Measurements from ENCODE around the gene DOP1B.

Gene DOP1B

GRCh38 chr21:36174780-36175179 is 18.2 kb downstream of the DOP1B start:
- Histone ChIP-seq H3K4me2 (ENCODE audit: low read length) (no peak overlapping the region), H3K79me2 (ENCODE audit: control insufficient read depth, insufficient read depth, low read length, poor library complexity) (peaks cover 2% of the 10 kb centered on the region), H3K9me3 (ENCODE audit: insufficient read depth, low read depth, low read length) (peaks cover 2% of the 10 kb centered on the region), H3K27me3 (ENCODE audit: insufficient read depth, low read length) (no peaks in the 10 kb centered on the region), H4K8ac (ENCODE audit: low read depth, low read length) (no peak overlapping the region), H3K79me1 (ENCODE audit: low read length) (no peaks in the 10 kb centered on the region), H3K14ac (ENCODE audit: low read length) (no peak overlapping the region), H2AFZ (ENCODE audit: insufficient read depth, low read length, poor library complexity) (no peak overlapping the region), H3K4ac (ENCODE audit: low read depth, low read length) (no peak overlapping the region), H2BK5ac (ENCODE audit: low read depth, low read length, poor library complexity) (no peak overlapping the region), H3K4me1 (ENCODE audit: control insufficient read depth in 1 of 2, insufficient read depth in 2 of 2, low read length in 2 of 2) (peaks cover 9 to 13% of the 10 kb centered on the region in 2 experiments), H2BK12ac (ENCODE audit: low read length) (no peak overlapping the region), H2BK120ac (ENCODE audit: insufficient read depth, low read length, poor library complexity) (no peak overlapping the region), H3K27ac (ENCODE audit: low read depth, low read length) (no peak overlapping the region), H3K36me3 (ENCODE audit: control insufficient read depth in 1 of 2, insufficient read depth in 2 of 2, low read length in 2 of 2) (peaks cover 7 to 15% of the 10 kb centered on the region in 2 experiments), H4K12ac (ENCODE audit: low read depth, low read length) (no peak overlapping the region), H2AK5ac (ENCODE audit: low read length) (no peak overlapping the region), H3K4me3 (ENCODE audit: low read depth, low read length) (no peak overlapping the region), H3K23ac (ENCODE audit: low read length) (no peak overlapping the region), H3K9ac (ENCODE audit: low read length) (no peak overlapping the region), H4K91ac (ENCODE audit: low read depth, low read length) (no peak overlapping the region), H3K18ac (ENCODE audit: low read length) (no peak overlapping the region)
- WGBS (ENCODE audit: extremely low coverage, insufficient coverage, insufficient read length) = no CpG with 5 or more reads among the region's 6 CpGs
- DNase-seq = no peak

- Histone ChIP-seq H3K27me3 (ENCODE audit: insufficient read depth, low read length) (no peaks in the 10 kb centered on the region), H3K79me2 (ENCODE audit: control insufficient read depth, insufficient read depth, low read length, poor library complexity) (peaks cover 2% of the 10 kb centered on the region), H3K4me2 (ENCODE audit: low read length) (no peak overlapping the region), H2BK5ac (ENCODE audit: low read depth, low read length, poor library complexity) (no peak overlapping the region), H2BK12ac (ENCODE audit: low read length) (no peak overlapping the region), H3K36me3 (ENCODE audit: control insufficient read depth in 1 of 2, insufficient read depth in 2 of 2, low read length in 2 of 2) (peaks cover 5 to 12% of the 10 kb centered on the region in 2 experiments), H4K12ac (ENCODE audit: low read depth, low read length) (no peak overlapping the region), H2AK5ac (ENCODE audit: low read length) (no peak overlapping the region), H3K9me3 (ENCODE audit: insufficient read depth, low read depth, low read length) (peaks cover 2% of the 10 kb centered on the region), H3K4me3 (ENCODE audit: low read depth, low read length) (no peak overlapping the region), H3K4ac (ENCODE audit: low read depth, low read length) (no peak overlapping the region), H2BK120ac (ENCODE audit: insufficient read depth, low read length, poor library complexity) (no peak overlapping the region), H3K18ac (ENCODE audit: low read length) (no peak overlapping the region), H3K4me1 (ENCODE audit: control insufficient read depth in 1 of 2, insufficient read depth in 2 of 2, low read length in 2 of 2) (peaks cover 6 to 10% of the 10 kb centered on the region in 2 experiments), H3K14ac (ENCODE audit: low read length) (no peak overlapping the region), H4K8ac (ENCODE audit: low read depth, low read length) (no peak overlapping the region), H3K79me1 (ENCODE audit: low read length) (no peaks in the 10 kb centered on the region), H3K9ac (ENCODE audit: low read length) (no peak overlapping the region), H2AFZ (ENCODE audit: insufficient read depth, low read length, poor library complexity) (no peak overlapping the region), H3K23ac (ENCODE audit: low read length) (no peak overlapping the region), H4K91ac (ENCODE audit: low read depth, low read length) (no peak overlapping the region), H3K27ac (ENCODE audit: low read depth, low read length) (no peak overlapping the region)
- DNase-seq = no peak
- WGBS (ENCODE audit: extremely low coverage, insufficient coverage, insufficient read length) = no CpG with 5 or more reads among the region's 7 CpGs
Measured at GRCh38 chr21:36175771-36176565, 19.3 kb downstream of the DOP1B start.

GRCh38 chr21:36178349-36178748 is 21.7 kb downstream of the DOP1B start:
- H3K79me2 ChIP-seq (ENCODE audit: control insufficient read depth, insufficient read depth, low read length, poor library complexity) = peaks cover 2% of the 10 kb centered on the region
- H4K91ac ChIP-seq (ENCODE audit: low read depth, low read length) = no peak overlapping the region
- H3K9ac ChIP-seq (ENCODE audit: low read length) = no peak overlapping the region
- peaks cover 3 to 10% of the 10 kb centered on the region in 2 experiments for H3K36me3 ChIP-seq (ENCODE audit: control insufficient read depth in 1 of 2, insufficient read depth in 2 of 2, low read length in 2 of 2)
- peak; percentile 46 to 67 for DNase-seq
- no peak overlapping the region for H3K14ac ChIP-seq (ENCODE audit: low read length)
- no peak overlapping the region for H2BK5ac ChIP-seq (ENCODE audit: low read depth, low read length, poor library complexity)
- no peak overlapping the region for H4K8ac ChIP-seq (ENCODE audit: low read depth, low read length)
- H3K27ac ChIP-seq (ENCODE audit: low read depth, low read length) = no peak overlapping the region
- no peak overlapping the region for H3K4me3 ChIP-seq (ENCODE audit: low read depth, low read length)
- no peak overlapping the region for H2BK12ac ChIP-seq (ENCODE audit: low read length)
- H2BK120ac ChIP-seq (ENCODE audit: insufficient read depth, low read length, poor library complexity) = no peak overlapping the region
- no peak overlapping the region for H3K23ac ChIP-seq (ENCODE audit: low read length)
- H3K9me3 ChIP-seq (ENCODE audit: insufficient read depth, low read depth, low read length) = peaks cover 2% of the 10 kb centered on the region
- no peak overlapping the region for H2AFZ ChIP-seq (ENCODE audit: insufficient read depth, low read length, poor library complexity)
- no peak overlapping the region for H2AK5ac ChIP-seq (ENCODE audit: low read length)
- peaks cover 4 to 6% of the 10 kb centered on the region in 2 experiments for H3K4me1 ChIP-seq (ENCODE audit: control insufficient read depth in 1 of 2, insufficient read depth in 2 of 2, low read length in 2 of 2)
- no CpG with 5 or more reads among the region's 2 CpGs for WGBS (ENCODE audit: extremely low coverage, insufficient coverage, insufficient read length)
- H3K79me1 ChIP-seq (ENCODE audit: low read length) = no peaks in the 10 kb centered on the region
- no peak overlapping the region for H3K4ac ChIP-seq (ENCODE audit: low read depth, low read length)
- H4K12ac ChIP-seq (ENCODE audit: low read depth, low read length) = no peak overlapping the region
- H3K4me2 ChIP-seq (ENCODE audit: low read length) = no peak overlapping the region
- H3K27me3 ChIP-seq (ENCODE audit: insufficient read depth, low read length) = no peaks in the 10 kb centered on the region
- no peak overlapping the region for H3K18ac ChIP-seq (ENCODE audit: low read length)

GRCh38 chr21:36179145-36179544 is 22.5 kb downstream of the DOP1B start:
- Histone ChIP-seq H3K9ac (ENCODE audit: low read length) (no peak overlapping the region), H3K27ac (ENCODE audit: low read depth, low read length) (no peak overlapping the region), H3K9me3 (ENCODE audit: insufficient read depth, low read depth, low read length) (peaks cover 2% of the 10 kb centered on the region), H3K27me3 (ENCODE audit: insufficient read depth, low read length) (no peaks in the 10 kb centered on the region), H2BK12ac (ENCODE audit: low read length) (no peak overlapping the region), H3K4me2 (ENCODE audit: low read length) (no peak overlapping the region), H2BK5ac (ENCODE audit: low read depth, low read length, poor library complexity) (no peak overlapping the region), H3K79me1 (ENCODE audit: low read length) (no peaks in the 10 kb centered on the region), H4K8ac (ENCODE audit: low read depth, low read length) (no peak overlapping the region), H2AFZ (ENCODE audit: insufficient read depth, low read length, poor library complexity) (no peak overlapping the region), H2BK120ac (ENCODE audit: insufficient read depth, low read length, poor library complexity) (no peak overlapping the region), H3K18ac (ENCODE audit: low read length) (no peak overlapping the region), H3K23ac (ENCODE audit: low read length) (no peak overlapping the region), H3K36me3 (ENCODE audit: control insufficient read depth in 1 of 2, insufficient read depth in 2 of 2, low read length in 2 of 2) (peaks cover 3 to 8% of the 10 kb centered on the region in 2 experiments), H3K4me3 (ENCODE audit: low read depth, low read length) (no peak overlapping the region), H3K4me1 (ENCODE audit: control insufficient read depth in 1 of 2, insufficient read depth in 2 of 2, low read length in 2 of 2) (peaks cover 4 to 9% of the 10 kb centered on the region in 2 experiments), H2AK5ac (ENCODE audit: low read length) (no peak overlapping the region), H4K91ac (ENCODE audit: low read depth, low read length) (no peak overlapping the region), H4K12ac (ENCODE audit: low read depth, low read length) (no peak overlapping the region), H3K4ac (ENCODE audit: low read depth, low read length) (no peak overlapping the region), H3K79me2 (ENCODE audit: control insufficient read depth, insufficient read depth, low read length, poor library complexity) (no peaks in the 10 kb centered on the region), H3K14ac (ENCODE audit: low read length) (no peak overlapping the region)
- no peak for DNase-seq
